GM06990 (cell line): ENCODE measurements around the gene PERP.
"Not testable (repeated sequence)": the region's sequence is repeated elsewhere in the genome, so short reads cannot be mapped to it uniquely, and the experiment has no call there.

Source experiments
- DNase-seq: peaks from one replicate; pipeline ENCODE4 v3.0.0-alpha.2; 2011; ENCODE audit not compliant: insufficient read length; ENCODE audit errors: extremely low read depth
- H3K27me3 ChIP-seq: replicated peaks from 2 replicates; pipeline ENCODE4 v1.6.0; 2011; ENCODE audit warnings: low read length; ENCODE audit not compliant: control insufficient read depth, insufficient read depth
- H3K36me3 ChIP-seq: 2 replicates; pipeline ENCODE4 v1.5.1; 2011; ENCODE audit warnings: low read length; ENCODE audit not compliant: control insufficient read depth, insufficient read depth
- H3K4me3 ChIP-seq: replicated peaks from 2 replicates; pipeline ENCODE4 v1.5.1; 2011; ENCODE audit warnings: low read depth, mild to moderate bottlenecking, control low read depth, low read length
- CTCF ChIP-seq: IDR thresholded peaks from 2 replicates; pipeline ENCODE4 v1.5.1; 2011; ENCODE audit warnings: low read length, control low read depth, mild to moderate bottlenecking, inconsistent platforms; ENCODE audit not compliant: insufficient read depth, poor library complexity, severe bottlenecking

The PERP gene

GRCh38 chr6:138087593-138088325 is 19.5 kb downstream of the PERP start:
- TF ChIP-seq CTCF = no peak
- DNase-seq = no peak
- Histone ChIP-seq H3K27me3 (no peaks in the 10 kb centered on the region; the same call in 1 of the 2 replicates), H3K36me3 (no peaks in the 10 kb centered on the region), H3K4me3 (no peak overlapping the region)

DNA sequence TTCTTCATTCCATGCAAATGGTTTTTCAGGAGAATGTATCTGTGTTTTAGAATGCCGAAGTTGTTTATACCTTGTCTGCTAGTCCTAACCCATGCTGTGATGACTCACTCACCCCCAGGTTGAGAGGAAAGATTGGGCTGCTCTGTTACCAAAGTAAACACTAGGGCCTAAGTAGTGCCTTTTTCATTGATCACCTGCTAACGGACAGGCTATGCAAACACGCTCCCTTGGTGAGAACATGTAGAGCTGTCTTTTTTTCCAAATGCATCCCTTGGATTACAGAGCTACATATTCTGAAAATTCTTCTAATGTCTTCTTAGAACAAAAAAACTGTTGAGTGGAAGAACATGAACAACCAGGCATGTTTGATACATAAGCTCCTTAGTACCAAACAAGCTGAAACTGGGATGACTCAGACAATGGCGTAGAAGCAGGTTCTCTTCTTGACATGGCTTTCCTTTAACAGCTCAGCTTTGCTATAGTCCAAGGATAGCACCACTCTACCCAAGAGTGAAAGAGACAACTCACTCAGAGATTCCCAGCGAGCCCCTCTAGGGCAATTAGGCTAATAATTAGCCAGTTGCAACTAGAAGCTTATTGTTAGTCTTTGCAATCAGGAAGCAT is 20.5 kb downstream of the PERP start:
- H3K4me3 ChIP-seq = no peak overlapping the region
- no peak for TF ChIP-seq CTCF
- H3K27me3 ChIP-seq = no peaks in the 10 kb centered on the region; the same call in 1 of the 2 replicates
- H3K36me3 ChIP-seq = no peaks in the 10 kb centered on the region
- no peak for DNase-seq

GRCh38 chr6:138085839-138086222 is 21.4 kb downstream of the PERP start:
- Histone ChIP-seq H3K4me3 (no peak overlapping the region), H3K27me3 (no peaks in the 10 kb centered on the region; the same call in 1 of the 2 replicates), H3K36me3 (no peaks in the 10 kb centered on the region)
- no peak for TF ChIP-seq CTCF
- no peak for DNase-seq

- no peaks in the 10 kb centered on the region for H3K36me3 ChIP-seq
- no peak overlapping the region for H3K4me3 ChIP-seq
- no peak for TF ChIP-seq CTCF
- DNase-seq = no peak
- H3K27me3 ChIP-seq = no peaks in the 10 kb centered on the region; the same call in 1 of the 2 replicates
Observed at GRCh38 chr6:138084904-138085838, 22.0 kb downstream of the PERP start.

- Histone ChIP-seq H3K27me3 (no peaks in the 10 kb centered on the region), H3K4me3 (no peak overlapping the region), H3K36me3 (no peaks in the 10 kb centered on the region)
- no peak for TF ChIP-seq CTCF
- no peak for DNase-seq
Observed at GRCh38 chr6:138082232-138082631, 25.0 kb downstream of the PERP start.

- DNase-seq, H3K27me3 ChIP-seq, H3K4me3 ChIP-seq, H3K36me3 ChIP-seq: not testable (repeated sequence)
Observed at GRCh38 chr6:138079556-138079955, 27.7 kb downstream of the PERP start.
